Epithelial cell of proximal tubule (primary cell): ENCODE measurements around the gene SCAPER. TPM values are rescaled to one million over a fixed set of nuclear protein-coding genes. Genes with fewer than 3 reads are reported as not detected.
"Not testable (repeated sequence)": the region's sequence is repeated elsewhere in the genome, so short reads cannot be mapped to it uniquely, and the experiment has no call there.

Source experiments
- DNase-seq: peaks from one replicate; pipeline ENCODE4 v3.0.0-alpha.2; 2011; ENCODE audit warnings: low read depth
- H3K4me3 ChIP-seq: 2 replicates; pipeline ENCODE4 v1.5.1; 2011; ENCODE audit warnings: low read depth, mild to moderate bottlenecking, low read length
- CTCF ChIP-seq: conservative IDR thresholded peaks from 2 replicates; pipeline ENCODE4 v1.5.1; 2012; ENCODE audit warnings: low read depth, mild to moderate bottlenecking, low read length
- total RNA-seq: library from RNA; depleted of rRNA; stranded (reverse); fragments of >200 nt; gene quantifications from 2 replicates; pipeline ENCODE4 v1.2.3, GENCODE V29; 2015

Gene SCAPER
- total RNA-seq, 1 donor from 2014 or later, result 13.3 TPM

GRCh38 chr15:76913737-76914136, 8.6 kb upstream of the SCAPER start:
- no peak for TF ChIP-seq CTCF
- H3K4me3 ChIP-seq, result no peak overlapping the region
- DNase-seq, result no peak

- H3K4me3 ChIP-seq, result no peak overlapping the region
- no peak for DNase-seq
- TF ChIP-seq CTCF, result no peak
Measured at GRCh38 chr15:76912430-76912829, 7.3 kb upstream of the SCAPER start.

- TF ChIP-seq CTCF, result no peak
- DNase-seq, result no peak
- peak overlapping the region; percentile 85 for H3K4me3 ChIP-seq
Measured at GRCh38 chr15:76905855-76906254, 715 bp upstream of the SCAPER start.

GRCh38 chr15:76904461-76905012, 603 bp downstream of the SCAPER start:
- DNase-seq, result no peak
- H3K4me3 ChIP-seq, result peak overlapping the region; percentile 85
- no peak for TF ChIP-seq CTCF

GRCh38 chr15:76903251-76903681, 1.9 kb downstream of the SCAPER start:
- no peak overlapping the region for H3K4me3 ChIP-seq
- peak; percentile 62 for TF ChIP-seq CTCF
- DNase-seq, result no peak

GRCh38 chr15:76901965-76902364, 3.2 kb downstream of the SCAPER start:
- no peak for DNase-seq
- no peak for TF ChIP-seq CTCF
- H3K4me3 ChIP-seq, result no peak overlapping the region

- DNase-seq, result not testable (repeated sequence)
Measured at GRCh38 chr15:76899931-76900310, 5.2 kb downstream of the SCAPER start.

GRCh38 chr15:76899176-76899930, 5.8 kb downstream of the SCAPER start:
- H3K4me3 ChIP-seq, DNase-seq: not testable (repeated sequence)

More at GRCh38 chr15:76899931-76900310, 5.2 kb downstream of the SCAPER start:
- H3K4me3 ChIP-seq, result not testable (repeated sequence)
